GM21423 (cell line): ENCODE results near the gene PEX11A.

Source experiments
- ATAC-seq: cut with Tn5 transposase; IDR thresholded peaks from one replicate; pipeline ENCODE4 v1.9.1; 2021; ENCODE audit warnings: mild to moderate bottlenecking, moderate library complexity; ENCODE audit not compliant: unreplicated experiment

Gene PEX11A

GRCh38 chr15:89657686-89658200 is 32.8 kb downstream of the PEX11A start:
- ATAC-seq, result no peak

- no peak for ATAC-seq
These were observed 34.3 kb downstream of the PEX11A start for GRCh38 chr15:89656116-89656815.

DNA sequence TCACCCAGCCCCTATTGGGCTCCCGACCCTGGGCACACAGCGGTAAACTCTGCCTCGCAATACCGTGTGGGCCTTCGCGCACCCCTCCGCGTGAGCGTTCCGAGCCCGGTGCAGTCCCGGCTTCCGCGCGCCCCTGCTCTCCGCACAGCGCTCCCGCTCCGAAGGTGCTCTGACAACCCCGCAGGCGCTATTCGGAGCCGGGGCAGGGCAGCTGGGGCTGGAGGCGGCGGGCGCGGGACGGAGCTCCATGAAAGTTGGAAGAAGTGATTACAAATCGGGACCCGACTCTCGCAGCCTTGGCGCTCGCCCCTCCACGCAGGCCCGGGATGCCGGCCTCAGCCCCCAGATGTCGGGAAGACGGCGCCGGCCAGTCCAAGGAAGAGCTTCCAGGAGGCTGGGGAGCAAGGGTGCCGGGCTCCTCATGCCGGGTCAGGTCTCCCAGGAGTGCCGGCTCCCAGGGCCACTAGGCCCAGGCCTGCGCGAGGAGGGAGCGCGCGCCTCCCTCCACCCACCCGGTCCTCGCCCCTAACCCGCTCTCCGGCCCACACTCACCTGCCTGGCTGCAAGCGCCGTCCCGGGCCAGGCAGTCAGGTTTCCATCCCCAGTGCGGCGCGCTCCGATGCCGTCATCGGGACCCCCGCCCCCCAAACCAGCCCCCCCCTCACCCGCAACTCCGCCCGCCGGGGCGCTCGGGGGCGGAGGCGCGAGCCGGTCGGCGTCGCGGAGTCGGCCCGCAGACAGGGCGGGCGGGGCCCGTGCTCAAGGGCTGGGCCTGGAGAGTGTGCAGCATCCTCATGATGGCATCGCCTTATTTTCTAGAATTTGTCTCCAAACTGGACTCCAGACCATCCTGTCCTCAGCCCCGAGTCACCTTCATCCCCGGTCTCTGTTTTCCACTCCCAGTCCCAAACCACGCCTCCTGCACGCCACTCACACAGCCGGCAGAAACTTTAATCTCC is 35.4 kb downstream of the PEX11A start, which contains the start of gene KIF7:
Gene KIF7 (minus strand): TSS at position 621 of the 959 bp plus-strand sequence. CDS start 2,537 bp downstream, outside the sequence.
- no peak for ATAC-seq

DNA sequence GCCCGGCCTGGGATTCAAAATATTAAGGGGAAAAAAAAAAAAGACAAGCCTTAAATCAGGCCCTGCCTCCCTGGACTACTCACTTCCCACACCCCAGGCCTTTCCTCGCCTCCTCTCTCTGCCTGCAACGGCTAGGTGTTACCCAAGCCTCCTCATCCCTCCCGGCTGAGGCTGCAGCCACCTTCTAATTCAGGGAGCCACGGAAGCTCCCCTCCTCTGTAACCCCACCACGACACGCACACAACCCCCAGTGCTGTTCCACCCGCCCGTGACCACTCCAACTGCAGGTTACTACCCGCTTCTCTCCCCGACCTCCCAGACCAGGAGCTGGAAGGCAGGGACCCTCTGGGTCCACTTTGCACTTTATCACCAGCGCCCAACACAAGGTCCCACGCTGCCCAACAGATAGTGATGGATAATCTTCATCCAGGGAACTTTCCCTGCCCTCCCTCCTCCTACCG is 36.2 kb downstream of the PEX11A start:
- no peak for ATAC-seq

DNA sequence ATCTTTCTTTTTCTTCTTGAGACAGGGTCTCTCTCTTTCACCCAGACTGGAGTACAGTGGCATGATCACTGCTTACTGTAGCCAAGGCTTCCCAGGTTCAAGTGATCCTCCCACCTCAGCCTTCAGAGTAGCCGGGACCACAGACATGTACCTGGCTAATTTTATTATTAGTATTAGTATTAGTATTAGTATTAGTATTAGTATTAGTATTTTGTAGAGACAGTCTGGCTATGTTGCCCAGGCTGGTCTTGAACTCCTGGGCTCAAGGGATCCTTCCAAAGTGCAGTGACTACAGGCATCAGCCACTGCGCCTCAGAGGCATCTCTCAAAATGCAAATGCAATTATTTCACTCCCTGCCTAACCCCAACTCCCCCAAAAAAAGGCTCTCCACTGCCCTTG is 37.0 kb downstream of the PEX11A start:
- no peak for ATAC-seq

- no peak for ATAC-seq
These were observed 37.9 kb downstream of the PEX11A start for GRCh38 chr15:89652666-89653065.

DNA sequence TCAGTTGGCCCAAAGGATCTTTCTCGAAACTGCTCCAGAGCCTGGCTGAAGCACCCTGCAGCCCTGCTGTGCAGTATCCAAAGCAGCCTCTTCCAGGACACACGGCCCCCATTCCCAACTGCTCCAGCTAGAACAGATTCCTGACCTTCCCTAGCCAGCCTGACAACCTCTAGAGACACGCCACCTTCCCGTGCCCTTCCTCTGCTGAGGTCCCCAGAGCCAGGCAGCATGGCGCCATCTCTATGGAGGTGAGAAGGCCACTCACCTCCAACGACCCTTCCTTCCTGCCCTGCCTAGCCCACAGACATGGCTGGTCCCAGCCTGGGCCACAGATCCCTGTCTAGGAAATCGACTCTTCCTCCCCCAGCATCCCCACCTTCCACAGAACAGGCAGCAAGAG is 38.4 kb downstream of the PEX11A start:
- no peak for ATAC-seq

DNA sequence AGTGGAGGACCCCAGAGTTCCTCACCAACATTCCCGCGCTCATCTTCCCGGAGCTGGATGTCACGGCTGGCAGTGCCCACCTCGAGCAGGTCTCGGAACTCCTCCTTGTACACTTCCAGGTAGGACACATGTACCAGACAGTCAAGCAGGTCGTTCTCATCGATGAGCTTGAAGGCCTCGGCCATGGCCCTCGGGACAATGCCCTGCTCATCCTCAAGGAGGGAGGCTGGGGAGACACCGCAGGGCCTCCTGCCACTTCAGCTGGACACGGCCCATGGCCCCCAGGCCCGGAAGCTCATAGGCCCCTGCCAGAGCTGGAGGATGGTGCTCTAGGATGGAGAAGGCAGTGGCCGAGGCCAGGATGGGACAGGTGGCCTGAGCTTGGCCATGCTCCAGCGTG is 40.8 kb downstream of the PEX11A start:
- ATAC-seq, result no peak

GRCh38 chr15:89649013-89649625 is 41.4 kb downstream of the PEX11A start:
- no peak for ATAC-seq

- ATAC-seq, result no peak
These were observed 42.2 kb downstream of the PEX11A start for GRCh38 chr15:89648106-89649012.

- no peak for ATAC-seq
These were observed 43.2 kb downstream of the PEX11A start for GRCh38 chr15:89647191-89647851.

DNA sequence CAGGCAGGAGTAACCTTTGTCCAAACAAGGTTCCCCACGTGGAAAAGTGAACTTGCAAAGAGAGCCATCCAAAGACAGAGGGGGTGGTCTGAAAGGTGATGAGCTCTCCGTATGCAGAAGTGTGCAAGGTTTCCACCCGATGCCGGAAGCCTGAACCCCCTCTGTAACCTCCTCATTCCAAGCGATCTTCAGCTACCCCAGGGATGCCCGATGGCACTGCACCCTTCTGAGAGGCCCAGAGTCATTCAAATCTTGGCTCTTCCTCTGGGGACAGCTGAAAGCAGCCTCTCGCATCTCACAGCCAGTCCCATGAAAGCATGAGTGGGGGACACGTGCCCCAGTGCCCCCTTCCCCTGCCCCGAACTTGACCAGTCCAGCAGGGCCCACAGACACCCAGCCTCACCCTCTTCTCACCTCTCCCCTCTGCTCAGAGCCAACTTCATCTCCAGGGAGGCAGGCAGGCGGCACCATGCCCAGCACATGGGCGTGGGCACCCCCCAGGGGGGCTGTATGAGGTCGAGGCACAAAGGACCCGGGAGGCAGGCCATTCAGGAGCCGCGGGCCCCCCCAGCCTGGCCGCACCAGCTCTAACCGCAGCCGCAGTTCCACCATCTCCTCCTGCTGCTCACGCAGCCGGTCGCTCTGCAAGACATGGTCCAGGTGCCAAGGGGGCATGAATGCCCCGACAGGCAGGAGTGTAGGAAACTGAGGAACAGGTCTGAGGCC is 44.0 kb downstream of the PEX11A start:
- no peak for ATAC-seq

GRCh38 chr15:89645680-89646079 is 44.9 kb downstream of the PEX11A start:
- ATAC-seq, result no peak

DNA sequence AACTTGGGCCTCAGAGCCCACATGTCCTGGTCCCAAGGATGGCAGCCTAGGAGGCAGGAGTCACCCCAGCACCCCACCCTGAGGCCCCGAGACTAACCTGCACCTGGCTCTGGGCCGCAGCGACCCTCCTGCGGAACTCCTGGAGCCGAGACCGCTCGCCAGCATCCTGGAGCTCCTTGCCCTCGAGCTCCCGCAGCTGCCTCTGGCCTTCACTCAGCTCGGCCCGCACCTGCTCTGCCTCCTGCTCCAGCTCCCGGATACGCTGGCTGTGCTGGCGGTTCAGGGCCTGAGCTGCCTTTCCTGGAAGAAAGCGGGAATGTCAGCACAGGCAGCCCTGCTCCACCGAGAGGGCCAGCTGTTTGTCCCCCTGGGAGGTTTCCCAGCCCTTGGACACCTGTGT is 48.4 kb downstream of the PEX11A start:
- no peak for ATAC-seq

GRCh38 chr15:89641053-89641452 is 49.5 kb downstream of the PEX11A start:
- ATAC-seq, result no peak

- ATAC-seq, result no peak
These were observed 50.3 kb downstream of the PEX11A start for GRCh38 chr15:89640245-89640644.

DNA sequence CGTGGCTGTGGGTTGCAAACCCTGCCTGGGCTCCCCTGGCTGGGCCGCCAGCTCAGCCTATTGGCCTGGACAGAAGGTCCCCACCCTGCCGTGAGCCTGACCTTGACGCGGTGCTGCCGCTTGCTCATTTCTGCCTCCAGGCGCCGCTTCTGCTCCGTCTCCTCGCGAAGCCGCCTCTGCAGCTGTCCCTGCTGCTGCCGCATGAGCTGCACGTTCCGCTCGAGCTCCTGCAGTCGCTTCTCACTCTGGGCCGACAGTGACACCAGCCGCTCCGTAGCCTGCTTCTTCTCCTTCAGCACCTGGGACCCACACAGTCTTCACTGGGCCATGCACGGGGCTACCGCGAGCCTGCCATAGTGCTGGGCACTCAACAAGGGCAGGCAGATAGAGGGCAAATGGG is 57.0 kb downstream of the PEX11A start:
- ATAC-seq, result no peak

GRCh38 chr15:89632563-89633430 is 57.8 kb downstream of the PEX11A start:
- no peak for ATAC-seq
